IMR-90 (cell line): ENCODE data around the gene KRT4.

Experiments used
- CEBPB ChIP-seq: IDR thresholded peaks from 2 replicates; pipeline ENCODE4 v1.6.1; 2012; ENCODE audit warnings: low read depth, low read length, improper control_type of control experiment
- POLR2A ChIP-seq: IDR thresholded peaks from 2 replicates; pipeline ENCODE4 v1.6.1; 2012; ENCODE audit warnings: mild to moderate bottlenecking, low read depth, low read length
- RAD21 ChIP-seq: IDR thresholded peaks from 2 replicates; pipeline ENCODE4 v1.6.1; 2012; ENCODE audit warnings: low read length, improper control_type of control experiment
- RCOR1 ChIP-seq: IDR thresholded peaks from 2 replicates; pipeline ENCODE4 v1.6.1; 2012; ENCODE audit warnings: mild to moderate bottlenecking, low read length, improper control_type of control experiment; ENCODE audit not compliant: insufficient replicate concordance
- TF ChIP-seq, protein P1 (sequence below): conservative IDR thresholded peaks from 2 replicates; pipeline ENCODE4 v1.5.1; 2012; ENCODE audit warnings: mild to moderate bottlenecking, low read depth, low read length, improper control_type of control experiment
- TF ChIP-seq, protein P2 (sequence below): fragments of 150-350 bp; IDR thresholded peaks from 2 replicates; pipeline ENCODE4 v1.6.1; 2016; ENCODE audit warnings: low read depth, mild to moderate bottlenecking, low read length, moderate library complexity, borderline replicate concordance

DNA sequence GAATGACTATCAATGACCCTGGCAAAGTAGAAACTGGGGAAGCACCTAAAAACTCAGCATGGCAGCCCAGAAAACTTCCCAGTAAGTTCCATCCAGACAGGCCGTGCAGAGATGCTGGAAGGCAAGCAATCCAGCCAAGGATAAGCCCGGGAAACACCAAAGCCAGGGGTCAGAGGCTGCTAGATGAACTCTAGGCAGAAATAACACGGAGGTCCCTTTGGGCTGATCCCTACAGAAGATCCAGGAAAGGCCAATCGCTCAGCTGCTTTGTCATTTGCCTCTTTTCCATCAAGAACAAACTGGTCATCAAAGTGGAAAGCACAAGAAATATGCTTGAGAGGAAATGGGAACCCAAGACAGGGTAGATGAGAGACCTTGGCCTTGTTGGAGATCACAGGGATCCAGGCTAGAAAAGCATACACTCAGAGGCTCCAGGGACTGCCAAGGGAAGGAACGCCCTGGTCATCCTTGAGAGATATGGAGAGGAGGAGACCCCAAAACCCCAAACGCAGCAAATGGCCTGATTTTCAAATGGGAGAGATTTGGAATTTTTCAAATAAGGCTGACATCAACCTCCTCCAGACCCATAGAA, 13.7 kb upstream of the KRT4 start:
- TF ChIP-seq, protein P1, sequence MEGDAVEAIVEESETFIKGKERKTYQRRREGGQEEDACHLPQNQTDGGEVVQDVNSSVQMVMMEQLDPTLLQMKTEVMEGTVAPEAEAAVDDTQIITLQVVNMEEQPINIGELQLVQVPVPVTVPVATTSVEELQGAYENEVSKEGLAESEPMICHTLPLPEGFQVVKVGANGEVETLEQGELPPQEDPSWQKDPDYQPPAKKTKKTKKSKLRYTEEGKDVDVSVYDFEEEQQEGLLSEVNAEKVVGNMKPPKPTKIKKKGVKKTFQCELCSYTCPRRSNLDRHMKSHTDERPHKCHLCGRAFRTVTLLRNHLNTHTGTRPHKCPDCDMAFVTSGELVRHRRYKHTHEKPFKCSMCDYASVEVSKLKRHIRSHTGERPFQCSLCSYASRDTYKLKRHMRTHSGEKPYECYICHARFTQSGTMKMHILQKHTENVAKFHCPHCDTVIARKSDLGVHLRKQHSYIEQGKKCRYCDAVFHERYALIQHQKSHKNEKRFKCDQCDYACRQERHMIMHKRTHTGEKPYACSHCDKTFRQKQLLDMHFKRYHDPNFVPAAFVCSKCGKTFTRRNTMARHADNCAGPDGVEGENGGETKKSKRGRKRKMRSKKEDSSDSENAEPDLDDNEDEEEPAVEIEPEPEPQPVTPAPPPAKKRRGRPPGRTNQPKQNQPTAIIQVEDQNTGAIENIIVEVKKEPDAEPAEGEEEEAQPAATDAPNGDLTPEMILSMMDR: no peak
- TF ChIP-seq RCOR1 (no peak), RAD21 (no peak), POLR2A (no peak), CEBPB (no peak)
- TF ChIP-seq, protein P2, sequence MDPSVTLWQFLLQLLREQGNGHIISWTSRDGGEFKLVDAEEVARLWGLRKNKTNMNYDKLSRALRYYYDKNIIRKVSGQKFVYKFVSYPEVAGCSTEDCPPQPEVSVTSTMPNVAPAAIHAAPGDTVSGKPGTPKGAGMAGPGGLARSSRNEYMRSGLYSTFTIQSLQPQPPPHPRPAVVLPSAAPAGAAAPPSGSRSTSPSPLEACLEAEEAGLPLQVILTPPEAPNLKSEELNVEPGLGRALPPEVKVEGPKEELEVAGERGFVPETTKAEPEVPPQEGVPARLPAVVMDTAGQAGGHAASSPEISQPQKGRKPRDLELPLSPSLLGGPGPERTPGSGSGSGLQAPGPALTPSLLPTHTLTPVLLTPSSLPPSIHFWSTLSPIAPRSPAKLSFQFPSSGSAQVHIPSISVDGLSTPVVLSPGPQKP: no peak
